ENCODE measurements around the gene B3GAT1.

- TF ChIP-seq POLR2A (IDR thresholded peaks at IDR 0.05) (no peak), POLR2AphosphoS5 (IDR thresholded peaks at IDR 0.05) (no peak)
- TF ChIP-seq, protein P1, sequence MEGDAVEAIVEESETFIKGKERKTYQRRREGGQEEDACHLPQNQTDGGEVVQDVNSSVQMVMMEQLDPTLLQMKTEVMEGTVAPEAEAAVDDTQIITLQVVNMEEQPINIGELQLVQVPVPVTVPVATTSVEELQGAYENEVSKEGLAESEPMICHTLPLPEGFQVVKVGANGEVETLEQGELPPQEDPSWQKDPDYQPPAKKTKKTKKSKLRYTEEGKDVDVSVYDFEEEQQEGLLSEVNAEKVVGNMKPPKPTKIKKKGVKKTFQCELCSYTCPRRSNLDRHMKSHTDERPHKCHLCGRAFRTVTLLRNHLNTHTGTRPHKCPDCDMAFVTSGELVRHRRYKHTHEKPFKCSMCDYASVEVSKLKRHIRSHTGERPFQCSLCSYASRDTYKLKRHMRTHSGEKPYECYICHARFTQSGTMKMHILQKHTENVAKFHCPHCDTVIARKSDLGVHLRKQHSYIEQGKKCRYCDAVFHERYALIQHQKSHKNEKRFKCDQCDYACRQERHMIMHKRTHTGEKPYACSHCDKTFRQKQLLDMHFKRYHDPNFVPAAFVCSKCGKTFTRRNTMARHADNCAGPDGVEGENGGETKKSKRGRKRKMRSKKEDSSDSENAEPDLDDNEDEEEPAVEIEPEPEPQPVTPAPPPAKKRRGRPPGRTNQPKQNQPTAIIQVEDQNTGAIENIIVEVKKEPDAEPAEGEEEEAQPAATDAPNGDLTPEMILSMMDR (IDR thresholded peaks at IDR 0.05), result no peak
These were observed 19.0 kb downstream of the B3GAT1 start for GRCh38 chr11:134392953-134393615.

Measured in transverse colon (tissue), 4 donors.